Activated CD4-positive, CD25-positive, alpha-beta regulatory T cell (primary cell): ENCODE results near the gene PRXL2A.
"Not testable (repeated sequence)": the region's sequence is repeated elsewhere in the genome, so short reads cannot be mapped to it uniquely, and the experiment has no call there.

Experiments
- DNase-seq, 4 experiments: peaks; one replicate each; lab custom pipeline; 2025; lab: John Stamatoyannopoulos, UW

PRXL2A gene

GRCh38 chr10:80411681-80412220 lies 3.4 kb downstream of the PRXL2A start:
- no peak for DNase-seq

GRCh38 chr10:80412486-80412885 lies 4.1 kb downstream of the PRXL2A start:
- no peak for DNase-seq

- DNase-seq = no peak
Measured at GRCh38 chr10:80413271-80413996, 5.1 kb downstream of the PRXL2A start.

GRCh38 chr10:80414142-80414895 lies 6.0 kb downstream of the PRXL2A start:
- DNase-seq = no peak

GRCh38 chr10:80415734-80416478 lies 7.6 kb downstream of the PRXL2A start:
- no peak for DNase-seq

- DNase-seq = no peak
Measured at GRCh38 chr10:80416479-80417098, 8.2 kb downstream of the PRXL2A start.

GRCh38 chr10:80417256-80417655 lies 8.9 kb downstream of the PRXL2A start:
- not testable (repeated sequence) for DNase-seq

- DNase-seq = no peak
Measured at GRCh38 chr10:80421050-80421706, 12.8 kb downstream of the PRXL2A start.

GRCh38 chr10:80421707-80422536 lies 13.6 kb downstream of the PRXL2A start:
- no peak for DNase-seq

GRCh38 chr10:80425901-80426300 lies 17.6 kb downstream of the PRXL2A start:
- DNase-seq = no peak

GRCh38 chr10:80427541-80427940 lies 19.2 kb downstream of the PRXL2A start:
- DNase-seq = no peak

GRCh38 chr10:80429521-80429973 lies 21.2 kb downstream of the PRXL2A start:
- no peak for DNase-seq

- no peak for DNase-seq
Measured at GRCh38 chr10:80433134-80433533, 24.8 kb downstream of the PRXL2A start.

GRCh38 chr10:80436446-80437098 lies 28.2 kb downstream of the PRXL2A start:
- no peak for DNase-seq

- no peak for DNase-seq
Measured at GRCh38 chr10:80437227-80437626, 28.9 kb downstream of the PRXL2A start.

GRCh38 chr10:80441831-80442230 lies 33.5 kb downstream of the PRXL2A start:
- DNase-seq = no peak

GRCh38 chr10:80442879-80443278 lies 34.5 kb downstream of the PRXL2A start:
- no peak for DNase-seq

- no peak for DNase-seq
Measured at GRCh38 chr10:80443531-80443974, 35.2 kb downstream of the PRXL2A start.

GRCh38 chr10:80444124-80444523 lies 35.8 kb downstream of the PRXL2A start:
- DNase-seq = no peak
